Pancreas (tissue), 10 donors: ENCODE measurements around the gene CACNA1C. TPM values are rescaled to one million over a fixed set of nuclear protein-coding genes. Genes with fewer than 3 reads are reported as not detected.
"Not testable (repeated sequence)": the region's sequence is repeated elsewhere in the genome, so short reads cannot be mapped to it uniquely, and the experiment has no call there.

Experiments used
- ATAC-seq, 4 donors: fragments of 200-7000 bp; cut with Tn5 transposase; one replicate each; pipeline versions ENCODE4 v1.8.0 to v1.9.1; 2020; ENCODE audit warnings: mild to moderate bottlenecking in 4 of 4, moderate library complexity in 4 of 4
- DNase-seq, 6 donors: peaks; one replicate each; pipeline ENCODE4 v3.0.0-alpha.2; 2020
- FAIRE-seq: peaks from 2 replicates; lab custom pipeline; 2012; peaks lifted over from hg19 to GRCh38; lab: Jason Lieb, UNC
- H3K27ac ChIP-seq, 4 donors: fragments of 200-600 bp; sonication (generic); 1 replicate in 3 of 4; 2 replicates in 1 of 4; pipeline versions ENCODE4 v1.5.0 to v1.8.0; 2020
- H3K27me3 ChIP-seq, 4 donors: fragments of 200-600 bp; one replicate each; pipeline ENCODE4 v1.8.0; 2021
- H3K36me3 ChIP-seq, 3 donors: fragments of 200-600 bp; sonication (generic) in 1 of 3; one replicate each; pipeline versions ENCODE4 v1.5.0 to v1.8.0; 2020 to 2021
- H3K4me1 ChIP-seq, 3 donors: fragments of 200-600 bp; one replicate each; pipeline ENCODE4 v1.8.0; 2021
- H3K4me3 ChIP-seq, 4 donors: fragments of 200-600 bp; sonication (generic) in 2 of 4; one replicate each; pipeline versions ENCODE4 v1.5.0 to v1.8.0; 2020 to 2021
- H3K9me3 ChIP-seq, 4 donors: fragments of 200-600 bp; one replicate each; pipeline ENCODE4 v1.8.0; 2021
- WGBS, 2 donors: extraction: QIAGEN DNeasy Blood & Tissue Kit; methylation state at CpG; one replicate each; pipeline ENCODE4 v1.1.7; 2013; 5-methylcytosine and 5-hydroxymethylcytosine counted together
- intact Hi-C, 3 donors: fragments of 100-400 bp; cut with DNase I; formaldehyde crosslinking; loops; one replicate each; pipeline versions ENCODE4 v1.11.1 to v1.14.2; 2022
- polyA plus RNA-seq, 2 donors: library from polyadenylated mRNA; stranded (reverse); fragments of 200-250 nt; gene quantifications; one replicate each; pipeline ENCODE4 v1.2.3, GENCODE V29; 2013
- total RNA-seq, 6 donors: library from RNA; stranded (reverse); fragmentation: NEBNext Ultra II Directional in 4 of 6; extraction: Animal tissue kit (Norgen Biotek cat#: 25700) in 4 of 6; gene quantifications; one replicate each; pipeline versions ENCODE4 v1.2.1 to v1.2.4, GENCODE V29; 2021 to 2023
- TF ChIP-seq, protein P1 (sequence below), 4 donors: fragments of 200-600 bp; sonication (generic) in 3 of 4; IDR thresholded peaks; one replicate each; pipeline versions ENCODE4 v1.5.0 to v1.8.0; 2021; ENCODE audit warnings: antibody characterized with exemption in 4 of 4
- donor health status: healthy with polysubstance abuse.
- donor health status: DM: no; HTN: no; CAD: no; lungs with moderate emphysema.
- donor health status: DM: no; HTN: no; CAD: no.
- donor health status: control.
- donor health status: control.
- donor health status: Bipolar disorder and iron deficiency.
- donor health status: DM: yes; HTN: yes; CAD: no.
- donor health status: DM: no; HTN: no; CAD: no.
- donor health status: DM: no; HTN: no; CAD: no.
- donor health status: DM: yes; HTN: yes; CAD: no.

Gene CACNA1C
- total and polyA plus RNA-seq, 8 donors, result 1.2 to 3.8 (median 2.3) TPM

DNA sequence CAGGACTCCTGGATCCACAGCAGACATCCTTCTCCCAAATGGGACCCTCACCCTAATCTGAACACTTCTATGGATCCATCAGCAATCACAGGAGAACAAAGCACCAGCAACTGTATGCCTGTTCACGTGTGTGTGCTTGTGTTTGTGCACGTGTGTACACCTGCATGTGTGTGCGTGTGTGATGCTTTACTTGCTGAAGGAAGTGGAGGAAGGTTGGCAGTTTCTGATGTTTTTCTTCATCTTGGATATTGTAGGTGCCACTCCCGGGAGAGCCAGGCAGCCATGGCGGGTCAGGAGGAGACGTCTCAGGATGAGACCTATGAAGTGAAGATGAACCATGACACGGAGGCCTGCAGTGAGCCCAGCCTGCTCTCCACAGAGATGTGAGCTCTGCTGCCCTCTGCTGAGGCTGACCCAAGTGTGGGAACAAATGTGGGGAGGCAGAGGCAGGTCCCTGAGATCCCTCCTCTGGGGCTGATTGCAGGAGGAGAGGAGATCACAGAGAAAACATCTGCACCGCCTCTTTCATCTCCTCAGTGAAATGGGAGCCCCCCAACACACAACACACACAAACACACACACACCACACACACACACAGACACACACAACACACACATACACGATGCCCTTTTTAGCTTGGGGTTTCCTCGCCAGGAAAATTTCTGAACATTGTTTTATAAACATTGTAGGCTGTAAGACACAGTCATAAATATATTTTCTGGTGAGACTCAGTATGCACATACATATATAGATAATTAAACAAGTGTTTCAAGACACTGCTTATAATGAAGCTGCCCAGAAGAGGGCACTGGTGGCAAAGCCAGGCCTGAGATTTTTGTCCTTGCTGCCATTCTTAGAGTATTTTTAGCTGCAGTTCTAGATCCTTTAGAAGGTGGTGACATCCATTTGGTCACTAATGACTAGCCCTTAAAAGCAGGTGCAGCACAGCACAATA, 629.8 kb downstream of the CACNA1C start:
- Histone ChIP-seq H3K36me3 (no peaks in the 10 kb centered on the region), H3K27ac (no peak overlapping the region), H3K9me3 (no peaks in the 10 kb centered on the region), H3K27me3 (no peaks in the 10 kb centered on the region), H3K4me3 (no peak overlapping the region), H3K4me1 (no peaks in the 10 kb centered on the region)
- intact Hi-C loops, result no loop called here
- DNase-seq (peak in 1 of 6 donors; percentile 36), ATAC-seq (peak; percentile 48 to 75 (median 66)), FAIRE-seq (no peak)
- WGBS, 2 donors, result 48 to 60% methylated on average over 10 of the region's 10 CpGs
- TF ChIP-seq, protein P1, sequence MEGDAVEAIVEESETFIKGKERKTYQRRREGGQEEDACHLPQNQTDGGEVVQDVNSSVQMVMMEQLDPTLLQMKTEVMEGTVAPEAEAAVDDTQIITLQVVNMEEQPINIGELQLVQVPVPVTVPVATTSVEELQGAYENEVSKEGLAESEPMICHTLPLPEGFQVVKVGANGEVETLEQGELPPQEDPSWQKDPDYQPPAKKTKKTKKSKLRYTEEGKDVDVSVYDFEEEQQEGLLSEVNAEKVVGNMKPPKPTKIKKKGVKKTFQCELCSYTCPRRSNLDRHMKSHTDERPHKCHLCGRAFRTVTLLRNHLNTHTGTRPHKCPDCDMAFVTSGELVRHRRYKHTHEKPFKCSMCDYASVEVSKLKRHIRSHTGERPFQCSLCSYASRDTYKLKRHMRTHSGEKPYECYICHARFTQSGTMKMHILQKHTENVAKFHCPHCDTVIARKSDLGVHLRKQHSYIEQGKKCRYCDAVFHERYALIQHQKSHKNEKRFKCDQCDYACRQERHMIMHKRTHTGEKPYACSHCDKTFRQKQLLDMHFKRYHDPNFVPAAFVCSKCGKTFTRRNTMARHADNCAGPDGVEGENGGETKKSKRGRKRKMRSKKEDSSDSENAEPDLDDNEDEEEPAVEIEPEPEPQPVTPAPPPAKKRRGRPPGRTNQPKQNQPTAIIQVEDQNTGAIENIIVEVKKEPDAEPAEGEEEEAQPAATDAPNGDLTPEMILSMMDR (IDR thresholded peaks at IDR 0.05), result peak in 2 of 4 donors; percentile 15 to 36

DNA sequence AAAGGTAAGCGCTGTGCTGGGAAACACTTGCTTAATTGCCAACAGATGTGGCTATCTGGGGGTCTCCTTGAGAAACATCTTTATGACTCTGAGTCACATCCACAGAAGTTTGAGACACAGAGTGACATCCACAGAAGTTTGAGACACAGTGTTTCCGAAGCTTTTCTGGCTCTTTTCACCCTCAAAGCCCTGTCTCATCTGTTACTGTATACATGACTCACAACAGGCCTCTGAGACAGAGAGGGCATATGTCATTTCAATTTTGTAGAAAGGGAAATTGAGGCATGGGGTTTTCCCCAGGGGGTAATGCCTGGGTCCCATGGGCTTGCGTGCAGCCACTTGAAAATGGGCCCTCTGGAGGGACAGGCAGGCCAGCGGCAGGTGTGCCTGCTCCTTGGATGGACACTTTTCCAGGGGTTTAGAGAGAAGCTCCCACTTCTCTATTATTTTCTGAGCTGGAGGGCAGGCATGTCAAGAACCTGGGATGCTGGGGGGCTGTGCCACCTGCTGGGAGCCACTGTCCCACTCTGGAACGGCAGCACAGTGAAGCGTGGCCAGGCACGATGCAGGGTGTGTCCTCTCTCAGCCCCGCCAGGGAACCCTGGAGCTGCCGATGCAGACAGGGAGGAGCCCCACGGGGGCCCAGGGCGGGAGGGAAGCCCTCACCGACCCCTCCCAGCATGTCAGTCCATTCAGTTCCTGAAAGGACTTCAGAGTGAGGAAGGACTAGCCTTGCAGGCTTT, 630.7 kb downstream of the CACNA1C start:
- DNase-seq, result peak in 1 of 6 donors; percentile 5
- no peak overlapping the region for H3K4me3 ChIP-seq
- ATAC-seq, result no peak
- 56 to 63% methylated on average over 12 of the region's 12 CpGs for WGBS, 2 donors
- H3K27ac ChIP-seq, result no peak overlapping the region
- intact Hi-C loops, result no loop called here
- no peaks in the 10 kb centered on the region for H3K4me1 ChIP-seq
- FAIRE-seq, result no peak
- TF ChIP-seq, protein P1 (IDR thresholded peaks at IDR 0.05), result no peak
- no peaks in the 10 kb centered on the region for H3K27me3 ChIP-seq
- H3K9me3 ChIP-seq, result no peaks in the 10 kb centered on the region
- H3K36me3 ChIP-seq, result no peaks in the 10 kb centered on the region

DNA sequence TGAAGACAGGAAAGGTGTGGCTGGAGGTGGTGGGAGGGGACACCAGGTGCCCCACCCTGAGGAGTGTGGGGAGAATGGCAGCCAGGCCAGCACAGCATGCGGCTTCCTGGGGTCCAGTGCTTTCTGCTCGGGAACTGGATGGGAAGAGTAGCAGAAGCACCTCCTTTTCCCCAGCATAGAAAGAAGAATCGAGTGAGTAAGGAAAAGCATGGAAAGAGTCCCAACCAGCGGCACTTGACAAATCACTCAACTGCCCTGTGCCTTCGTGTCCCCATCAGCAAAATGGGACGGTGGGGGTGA, 631.2 kb downstream of the CACNA1C start:
- WGBS, 2 donors, result 68 to 71% methylated on average over 6 of the region's 6 CpGs
- H3K36me3 ChIP-seq, H3K4me3 ChIP-seq, H3K9me3 ChIP-seq, FAIRE-seq, H3K4me1 ChIP-seq, DNase-seq, H3K27me3 ChIP-seq, H3K27ac ChIP-seq, ATAC-seq, intact Hi-C loops: not testable (repeated sequence)

DNA sequence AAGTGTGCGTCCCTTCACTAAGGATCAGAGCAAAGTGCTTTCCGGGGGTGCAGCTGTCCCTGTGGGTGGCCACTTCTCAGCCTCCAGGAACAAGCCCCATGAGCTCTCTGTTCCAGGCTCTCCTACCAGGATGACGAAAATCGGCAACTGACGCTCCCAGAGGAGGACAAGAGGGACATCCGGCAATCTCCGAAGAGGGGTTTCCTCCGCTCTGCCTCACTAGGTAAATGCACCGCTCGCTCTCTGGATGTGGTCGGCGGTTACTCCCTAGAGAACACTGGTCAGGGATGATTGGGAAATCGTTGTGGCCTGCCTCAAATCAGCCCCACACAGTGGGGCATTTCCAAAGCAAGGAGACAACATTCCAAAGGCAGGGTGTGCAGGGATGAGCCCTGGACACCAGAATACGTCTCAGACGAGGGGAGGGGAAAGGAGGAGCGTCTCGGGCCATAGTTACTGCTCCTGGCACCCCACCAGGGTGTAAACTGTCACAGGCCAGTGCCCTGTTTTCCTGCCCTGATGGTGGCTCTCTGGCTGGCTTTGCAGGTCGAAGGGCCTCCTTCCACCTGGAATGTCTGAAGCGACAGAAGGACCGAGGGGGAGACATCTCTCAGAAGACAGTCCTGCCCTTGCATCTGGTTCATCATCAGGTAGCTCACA, 633.0 kb downstream of the CACNA1C start:
- H3K27me3 ChIP-seq, H3K4me3 ChIP-seq, H3K4me1 ChIP-seq, intact Hi-C loops, H3K36me3 ChIP-seq, H3K9me3 ChIP-seq, FAIRE-seq, DNase-seq, ATAC-seq, H3K27ac ChIP-seq: not testable (repeated sequence)
- WGBS, 2 donors, result 75 to 82% methylated on average over 18 to 20 of the region's 20 CpGs

DNA sequence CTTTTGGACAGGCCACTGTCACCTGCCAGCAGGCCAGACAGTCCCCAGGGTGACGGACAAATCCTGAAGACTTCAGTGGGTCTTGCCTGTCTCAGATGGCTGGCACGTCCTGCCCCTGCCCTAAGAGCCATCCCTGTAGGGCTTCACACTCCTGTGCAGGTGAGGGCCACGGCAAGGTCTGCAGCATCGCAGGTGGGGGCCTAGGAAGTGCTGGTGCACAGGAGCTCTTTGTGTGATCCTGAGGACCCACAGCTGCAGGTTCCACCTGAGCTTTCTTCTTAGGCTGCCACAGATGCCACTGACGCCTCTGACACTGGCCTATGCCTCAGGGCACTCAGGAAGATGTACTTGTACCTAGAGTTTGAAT, 633.5 kb downstream of the CACNA1C start:
- H3K4me1 ChIP-seq, result no peaks in the 10 kb centered on the region
- H3K36me3 ChIP-seq, result no peaks in the 10 kb centered on the region
- intact Hi-C loops, result no loop called here
- TF ChIP-seq, protein P1 (IDR thresholded peaks at IDR 0.05), result no peak
- H3K9me3 ChIP-seq, result no peaks in the 10 kb centered on the region
- no peak for DNase-seq
- ATAC-seq, result no peak
- no peak for FAIRE-seq
- WGBS, 2 donors, result 80 to 89% methylated on average over 5 of the region's 5 CpGs
- no peak overlapping the region for H3K27ac ChIP-seq
- H3K4me3 ChIP-seq, result no peak overlapping the region
- no peaks in the 10 kb centered on the region for H3K27me3 ChIP-seq
